GM18519 (cell line): Measurements from ENCODE around the gene ACOXL.

Source experiments
- ATAC-seq: cut with Tn5 transposase; IDR thresholded peaks from one replicate; pipeline ENCODE4 v1.9.1; 2021; ENCODE audit warnings: mild to moderate bottlenecking, moderate library complexity; ENCODE audit not compliant: unreplicated experiment, low FRiP score

Gene ACOXL

GRCh38 chr2:110869472-110870446, 137.4 kb downstream of the ACOXL start:
- no peak for ATAC-seq

DNA sequence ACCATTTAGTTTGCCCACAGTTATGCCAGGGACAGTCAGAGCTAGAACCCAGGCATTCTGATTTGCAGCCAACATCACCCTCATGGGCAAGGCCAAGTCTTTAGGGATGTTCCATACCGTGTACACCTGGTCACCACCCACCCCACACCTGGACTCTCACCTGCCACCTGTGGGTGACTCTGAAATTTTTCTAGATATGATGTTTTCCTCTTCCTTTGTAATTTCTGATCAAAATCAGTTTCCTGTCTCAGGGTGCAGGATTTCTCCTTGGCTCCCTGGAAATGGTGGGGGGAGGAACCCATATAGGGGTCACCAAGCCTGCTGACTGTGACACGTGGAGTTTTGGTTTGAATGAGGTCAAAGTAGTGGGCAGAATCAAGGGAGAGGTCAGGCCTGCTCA, 138.2 kb downstream of the ACOXL start:
- no peak for ATAC-seq

GRCh38 chr2:110871637-110872036, 139.3 kb downstream of the ACOXL start:
- no peak for ATAC-seq

DNA sequence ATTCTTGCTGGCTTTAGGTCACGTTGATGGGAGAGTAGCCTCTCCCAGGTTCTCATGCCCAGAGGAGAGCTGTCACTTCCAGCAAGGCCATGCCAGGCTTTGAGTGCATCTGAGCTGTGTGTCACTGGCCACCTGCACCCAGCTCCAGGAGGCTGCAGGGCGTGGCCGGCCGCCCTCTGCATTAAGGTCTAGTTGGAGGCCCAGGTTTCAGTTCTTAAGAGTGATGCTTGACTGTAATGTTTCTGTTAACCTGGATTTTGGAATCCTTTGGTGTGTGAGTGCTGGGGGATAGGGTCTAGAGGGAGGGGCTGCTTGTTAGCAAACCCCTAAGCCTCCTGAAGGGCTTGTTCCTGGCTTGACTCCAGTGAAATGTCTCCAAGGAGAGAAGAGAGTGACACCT, 140.1 kb downstream of the ACOXL start:
- no peak for ATAC-seq

- ATAC-seq: no peak
Measured at GRCh38 chr2:110873056-110873502, 140.7 kb downstream of the ACOXL start.

- ATAC-seq: no peak
Measured at GRCh38 chr2:110873597-110874452, 141.5 kb downstream of the ACOXL start.

- peak; percentile 45 for ATAC-seq
Measured at GRCh38 chr2:110874453-110875383, 142.3 kb downstream of the ACOXL start.

DNA sequence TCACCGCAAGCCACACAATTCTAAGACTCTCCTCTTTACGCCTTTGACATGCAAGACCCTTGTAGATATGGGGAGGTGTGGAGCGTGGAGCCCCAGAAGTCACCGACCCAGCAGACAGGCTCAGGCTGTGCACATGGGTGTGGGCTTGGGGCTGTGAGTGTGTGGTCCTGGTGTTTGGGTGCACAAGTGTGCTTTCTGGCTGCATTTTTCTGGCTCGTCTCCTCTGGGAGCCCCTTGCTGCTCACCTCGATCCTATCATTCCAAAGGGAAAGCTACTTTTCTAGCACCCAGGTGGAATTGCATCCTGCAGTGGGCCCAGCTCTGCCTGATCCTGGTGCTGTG, 143.0 kb downstream of the ACOXL start:
- no peak for ATAC-seq

DNA sequence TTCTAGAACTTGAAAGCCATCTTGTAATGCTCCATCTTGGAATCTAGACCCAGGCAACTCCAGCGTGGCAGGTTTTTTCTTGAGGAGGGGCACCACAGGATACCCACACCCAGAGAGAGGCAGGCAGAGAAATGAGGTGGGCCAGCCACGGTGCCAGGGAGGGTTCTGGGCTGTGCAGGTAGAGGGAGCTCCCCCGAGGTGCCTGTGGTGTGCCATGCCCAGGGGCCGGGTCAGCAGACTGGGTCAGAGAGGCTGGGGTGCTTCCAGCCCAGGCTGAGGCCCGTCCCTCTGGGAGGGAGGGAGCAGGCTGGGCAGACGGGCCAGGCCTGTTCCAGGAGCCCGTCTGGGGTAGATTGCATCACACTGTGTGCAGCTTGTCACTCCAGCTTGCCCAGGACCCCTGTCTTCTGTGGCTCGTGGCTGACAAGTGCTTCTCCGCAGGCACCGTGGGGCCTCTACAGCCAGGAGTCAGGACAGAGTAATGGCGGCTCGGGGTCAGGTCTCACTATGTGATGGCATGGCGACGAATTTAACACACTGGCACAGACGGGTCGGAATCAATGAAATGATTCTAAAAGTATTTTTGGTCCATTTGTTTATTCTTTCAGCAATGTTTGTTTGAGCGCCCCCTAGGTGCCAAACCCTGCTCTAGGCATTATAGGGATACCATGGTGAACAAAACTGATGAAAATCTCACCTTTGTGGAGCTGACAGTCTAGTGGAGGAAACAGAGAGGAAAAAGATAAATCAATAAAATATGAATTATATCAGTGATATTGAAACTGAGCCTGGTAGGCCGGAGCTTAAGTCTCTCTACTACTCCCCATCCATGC, 144.0 kb downstream of the ACOXL start:
- ATAC-seq: no peak

- no peak for ATAC-seq
Measured at GRCh38 chr2:110877031-110877827, 144.9 kb downstream of the ACOXL start.

GRCh38 chr2:110878150-110878549, 145.8 kb downstream of the ACOXL start:
- no peak for ATAC-seq

DNA sequence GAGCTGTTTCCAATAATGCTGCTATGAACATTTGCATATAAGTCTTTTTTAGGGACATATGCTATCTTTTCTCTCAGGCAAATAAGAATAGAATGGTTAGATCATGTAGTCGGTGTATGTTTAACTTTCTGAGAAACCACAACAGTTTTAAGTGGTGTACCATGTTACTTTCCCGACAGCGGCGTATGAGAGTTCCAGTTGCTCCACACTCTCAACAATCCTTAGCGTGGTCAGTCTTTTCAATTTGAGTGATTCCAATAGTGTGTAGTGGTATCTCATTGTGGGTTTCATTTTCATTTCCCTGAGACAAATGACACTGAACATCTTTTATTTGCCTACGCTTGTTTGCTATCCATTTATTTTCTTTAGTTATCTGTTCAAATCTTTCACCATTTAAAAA, 149.5 kb downstream of the ACOXL start:
- no peak for ATAC-seq

DNA sequence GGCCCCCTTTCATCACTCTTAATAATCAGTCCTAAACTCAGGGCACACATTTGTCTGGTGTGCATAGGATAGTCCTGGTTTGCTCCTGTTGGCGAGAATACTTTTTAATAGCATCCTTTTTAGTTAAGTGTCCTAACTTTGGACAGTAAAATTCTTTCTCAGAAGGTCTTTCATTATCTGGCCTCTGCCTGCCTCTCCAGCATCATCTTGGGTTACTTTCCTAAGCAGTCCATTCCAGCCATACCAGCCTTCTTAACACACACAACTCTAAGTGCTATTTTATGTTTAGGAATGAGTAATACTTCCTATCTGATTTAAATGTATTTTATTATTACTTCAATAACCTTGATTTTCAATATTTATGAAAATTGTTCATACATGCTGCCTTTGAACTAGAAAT, 151.0 kb downstream of the ACOXL start:
- no peak for ATAC-seq

GRCh38 chr2:110885256-110885655, 152.9 kb downstream of the ACOXL start:
- ATAC-seq: no peak

GRCh38 chr2:110886826-110887573, 154.6 kb downstream of the ACOXL start:
- ATAC-seq: no peak

- no peak for ATAC-seq
Measured at GRCh38 chr2:110888411-110888810, 156.0 kb downstream of the ACOXL start.

- no peak for ATAC-seq
Measured at GRCh38 chr2:110891626-110892025, 159.3 kb downstream of the ACOXL start.

GRCh38 chr2:110896226-110896625, 163.9 kb downstream of the ACOXL start:
- no peak for ATAC-seq
